HG03565 (cell line): ENCODE measurements around the gene HECW1.

ENCODE experiments used
- ATAC-seq: cut with Tn5 transposase; IDR thresholded peaks from one replicate; pipeline ENCODE4 v1.9.1; 2021; ENCODE audit warnings: mild to moderate bottlenecking, moderate library complexity; ENCODE audit not compliant: unreplicated experiment

The HECW1 gene

DNA sequence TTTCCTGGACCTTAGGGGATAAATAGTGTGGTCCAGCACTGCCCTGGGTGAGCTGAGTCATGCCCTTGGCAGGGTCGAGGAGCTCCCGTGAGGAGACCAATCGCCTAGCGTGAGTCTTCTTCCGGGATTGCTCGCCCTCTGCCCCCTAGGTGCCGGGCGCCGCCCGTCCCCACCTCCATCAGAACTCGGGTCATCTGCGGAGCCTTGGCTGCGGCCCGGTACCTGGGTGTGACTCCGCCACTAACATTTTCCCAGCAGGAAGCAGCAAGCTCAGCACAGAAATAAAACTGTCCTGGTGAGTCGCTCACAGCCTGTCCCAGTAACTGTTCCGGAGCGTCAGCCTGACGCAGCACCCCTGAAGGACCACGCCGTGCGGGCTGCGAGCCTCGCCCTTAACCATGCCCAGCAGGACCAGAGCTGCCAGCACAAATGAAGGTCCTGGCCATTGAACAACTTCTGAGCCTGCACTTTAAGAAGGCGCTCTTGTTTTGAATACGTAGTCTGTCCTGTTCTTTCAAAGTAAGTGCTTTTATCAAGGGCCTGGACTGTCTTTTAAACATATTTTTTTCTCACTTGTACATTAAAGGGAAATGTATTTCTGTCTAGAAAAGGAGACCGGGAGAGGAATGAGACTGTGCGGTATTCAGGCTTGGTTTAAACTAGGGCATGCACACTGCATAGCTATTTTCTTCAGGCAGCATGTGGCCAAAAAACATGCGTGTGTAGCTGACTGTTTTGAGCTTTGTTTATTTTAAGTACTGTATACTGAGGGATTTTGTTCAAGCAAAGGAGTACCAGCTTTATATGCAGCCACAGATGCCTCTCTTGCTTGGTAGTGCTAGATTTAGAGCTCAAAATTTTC, 136.7 kb downstream of the HECW1 start:
- ATAC-seq, result no peak

DNA sequence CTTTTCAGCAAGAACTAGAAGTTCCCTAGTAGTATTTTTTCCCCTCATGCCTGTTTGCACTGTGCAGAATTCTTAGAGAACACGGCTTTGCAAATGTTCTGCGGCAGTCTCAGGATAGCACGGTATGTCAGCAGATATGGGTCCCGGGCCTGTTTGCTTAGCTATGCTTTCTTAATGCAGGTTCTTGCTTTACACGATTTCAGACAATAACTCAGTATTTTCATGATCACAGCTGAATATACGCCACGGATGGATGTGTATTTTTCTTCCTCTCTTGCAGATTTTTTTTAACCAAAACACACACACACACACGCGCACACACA, 137.3 kb downstream of the HECW1 start:
- ATAC-seq, result no peak

DNA sequence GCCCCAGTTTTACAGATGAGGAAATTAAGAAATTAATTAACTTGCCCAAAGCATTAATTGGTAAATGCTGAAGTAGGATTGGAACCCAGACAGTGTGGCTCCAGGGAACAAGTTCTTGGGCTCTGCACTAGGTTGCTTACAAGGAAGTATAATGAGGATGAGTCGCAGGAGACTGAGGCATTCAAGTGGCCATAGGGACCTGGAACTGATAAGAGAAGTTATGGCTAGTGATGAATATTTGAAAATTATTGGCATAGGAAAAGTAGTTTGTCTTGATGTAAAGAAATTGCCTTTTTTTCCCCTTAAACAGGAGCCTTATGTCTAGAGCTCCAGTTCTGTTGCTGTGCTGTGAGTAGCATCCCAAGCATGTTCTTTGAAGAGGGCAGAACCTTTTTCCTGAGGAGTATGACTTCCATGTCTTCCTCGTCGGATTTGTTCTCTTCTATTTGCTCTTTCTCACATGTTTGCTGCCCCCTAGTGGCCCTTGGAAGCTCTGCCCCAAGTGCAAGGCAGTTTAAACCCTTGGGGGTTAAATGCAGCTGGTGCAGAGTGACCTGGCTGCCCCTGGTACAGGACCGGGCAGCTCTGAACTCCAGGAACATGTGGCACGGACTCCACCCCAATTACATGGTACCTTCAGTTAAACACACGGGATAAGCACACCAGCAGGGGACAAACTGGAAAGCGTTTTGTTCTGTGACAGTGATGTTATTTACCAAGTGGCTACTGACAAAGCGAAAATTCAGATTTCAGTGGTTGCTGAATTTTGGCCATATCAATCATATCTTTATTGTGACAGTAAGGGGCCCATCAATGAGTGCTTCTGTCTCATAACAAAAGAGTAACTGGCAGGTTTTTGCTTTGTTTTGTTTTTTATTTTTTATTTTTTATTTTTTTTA, 148.8 kb downstream of the HECW1 start:
- no peak for ATAC-seq

DNA sequence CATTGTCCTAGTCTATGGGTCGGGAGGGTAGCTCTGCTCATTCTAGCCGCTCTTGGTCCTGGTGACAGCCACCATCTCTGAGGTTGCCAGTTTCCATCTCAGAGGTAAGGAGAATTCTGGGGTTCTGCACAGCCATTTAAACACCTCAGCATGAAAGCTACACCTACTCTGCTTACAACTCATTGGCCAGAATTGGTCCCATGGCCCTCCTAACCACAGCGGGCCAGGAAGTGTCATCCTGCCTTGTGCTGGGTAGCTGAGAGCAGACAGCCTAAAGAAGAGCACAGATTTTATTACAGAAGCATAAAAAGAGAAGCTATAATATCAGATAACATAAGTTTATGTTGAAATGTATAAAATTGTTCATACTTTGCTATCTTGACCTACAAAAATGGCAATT, 152.7 kb downstream of the HECW1 start:
- ATAC-seq, result no peak

DNA sequence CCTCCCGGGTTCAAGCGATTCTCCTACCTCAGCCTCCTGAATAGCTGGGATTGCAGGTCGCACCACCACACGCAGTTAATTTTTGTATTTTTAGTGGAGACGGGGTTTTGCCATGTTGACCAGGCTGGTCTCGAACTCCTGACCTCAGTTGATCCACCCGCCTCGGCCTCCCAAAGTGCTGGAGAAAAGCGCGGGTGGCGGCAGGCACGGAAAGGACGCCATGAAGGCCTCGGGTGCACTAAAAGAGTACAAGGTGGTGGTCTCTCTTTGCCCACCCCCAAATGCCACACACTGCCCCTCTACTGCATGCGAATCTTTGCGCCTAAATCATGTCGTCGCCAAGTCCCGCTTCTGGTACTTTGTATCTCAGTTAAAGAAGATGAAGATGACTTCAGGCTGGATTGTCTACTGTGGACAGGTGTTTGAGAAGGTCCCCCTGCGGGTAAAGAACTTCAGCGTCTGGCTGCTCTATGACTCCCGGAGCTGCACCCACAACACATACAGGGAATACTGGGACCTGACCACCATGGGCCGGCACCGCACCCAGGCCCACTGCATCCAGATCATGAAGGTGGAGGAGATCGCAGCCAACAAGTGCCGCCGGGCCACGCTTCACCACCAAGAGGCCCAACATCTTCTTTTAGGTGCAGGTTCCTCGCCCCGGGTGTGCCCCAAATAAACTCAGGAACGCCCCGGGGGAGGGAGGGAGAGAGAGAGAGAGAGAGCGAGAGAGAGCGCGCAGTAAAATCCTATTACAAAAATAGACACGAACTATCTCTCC, 161.7 kb downstream of the HECW1 start:
- ATAC-seq, result no peak

DNA sequence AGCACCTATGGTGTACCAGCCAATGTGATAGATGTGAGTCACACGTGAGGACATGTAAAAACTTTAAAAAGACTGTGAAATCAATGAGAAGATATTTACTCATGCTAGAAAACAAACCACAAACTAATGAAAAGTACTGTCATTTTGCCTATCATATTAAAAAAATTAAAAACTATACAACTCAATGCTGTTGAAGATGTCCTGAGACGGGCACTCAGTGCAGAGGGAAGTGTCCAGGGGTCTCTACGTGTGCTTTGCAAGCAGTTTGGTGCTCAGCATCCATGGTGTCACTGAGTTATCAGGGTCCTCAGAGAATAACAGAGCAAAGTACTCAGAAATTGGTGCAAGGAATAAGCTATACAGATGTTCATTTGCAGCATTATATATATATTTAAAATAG, 162.3 kb downstream of the HECW1 start:
- no peak for ATAC-seq

DNA sequence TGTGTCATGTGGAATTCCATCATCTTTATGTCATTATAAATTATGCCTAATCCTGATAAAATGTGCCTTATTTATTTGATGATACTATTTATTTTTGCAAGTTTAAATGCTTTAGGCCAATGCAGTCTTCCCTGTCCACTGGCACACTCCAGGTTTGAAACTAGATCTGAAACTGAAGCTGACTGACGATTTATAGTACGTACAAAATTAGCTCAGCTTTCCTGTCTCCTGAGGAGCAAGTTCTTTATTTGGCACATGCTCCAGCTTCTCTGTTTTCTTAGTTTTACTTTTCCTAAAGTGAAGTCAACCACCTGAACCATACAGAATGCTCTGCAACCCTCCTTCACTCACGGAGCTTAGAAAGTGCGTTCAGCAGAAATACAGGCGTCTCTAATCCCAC, 164.1 kb downstream of the HECW1 start:
- no peak for ATAC-seq

DNA sequence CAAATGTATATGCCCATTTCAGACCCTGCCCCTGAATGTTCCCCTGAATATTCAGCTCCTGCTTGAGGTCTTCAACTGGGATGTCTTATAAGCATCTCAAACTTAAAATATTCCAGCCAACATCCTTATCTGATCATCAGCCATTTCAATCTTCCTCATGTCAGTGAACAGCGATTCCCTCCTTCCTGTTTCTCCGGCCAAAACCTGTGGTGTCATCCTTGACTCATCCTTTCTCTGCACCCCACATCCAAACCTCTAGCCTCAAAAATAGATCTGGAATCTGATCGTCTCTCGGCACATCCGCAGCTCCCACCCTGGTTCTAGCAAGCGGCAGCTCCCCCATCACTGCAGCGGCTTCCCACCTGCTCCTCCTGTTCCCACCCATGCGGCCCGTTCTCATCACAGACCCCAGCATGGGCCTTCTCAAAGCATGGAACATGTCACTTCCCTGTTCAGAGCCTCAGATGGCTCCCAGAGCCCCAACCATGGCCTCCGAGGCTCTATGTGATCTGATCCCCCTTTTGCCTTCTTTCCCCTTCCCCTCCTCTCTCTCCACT, 165.7 kb downstream of the HECW1 start:
- no peak for ATAC-seq

DNA sequence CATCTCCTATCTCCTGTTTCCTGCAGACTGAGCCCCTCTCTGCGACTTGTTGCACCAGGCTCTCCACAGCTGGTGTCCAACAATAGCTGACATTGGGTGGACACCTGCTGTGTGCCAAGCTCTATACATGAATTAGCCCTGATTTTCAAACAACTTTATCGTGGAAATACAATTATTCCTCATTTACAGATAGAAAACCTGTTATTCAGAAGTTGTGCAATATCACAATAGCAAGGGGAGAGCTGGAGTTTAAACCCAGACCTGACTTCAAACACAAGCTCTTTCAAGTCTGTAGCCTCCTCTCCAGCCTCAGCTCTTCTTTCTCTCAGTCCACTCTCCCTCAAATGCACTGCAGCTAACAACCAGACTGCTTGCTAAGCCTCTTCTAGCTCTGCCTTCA, 168.8 kb downstream of the HECW1 start:
- no peak for ATAC-seq

DNA sequence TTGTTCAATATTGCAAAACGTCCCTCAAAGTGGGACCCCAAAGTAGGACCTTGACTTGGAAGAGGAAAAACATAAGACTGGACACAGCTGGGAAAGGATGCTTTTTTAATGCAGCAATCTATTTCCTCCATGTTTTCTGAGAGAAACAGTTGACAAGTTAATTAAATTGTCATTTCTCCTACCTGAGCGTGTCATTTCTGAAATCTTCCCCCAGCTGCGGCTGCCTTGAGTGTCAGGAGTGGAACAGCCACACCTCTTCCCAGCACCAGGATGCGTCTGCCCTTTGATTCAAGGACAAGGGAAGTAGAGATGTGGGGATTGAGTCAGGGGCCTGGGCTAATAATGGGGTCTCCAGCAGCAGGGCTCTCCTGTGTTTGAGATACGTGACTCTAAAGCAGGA, 171.3 kb downstream of the HECW1 start:
- ATAC-seq, result no peak

DNA sequence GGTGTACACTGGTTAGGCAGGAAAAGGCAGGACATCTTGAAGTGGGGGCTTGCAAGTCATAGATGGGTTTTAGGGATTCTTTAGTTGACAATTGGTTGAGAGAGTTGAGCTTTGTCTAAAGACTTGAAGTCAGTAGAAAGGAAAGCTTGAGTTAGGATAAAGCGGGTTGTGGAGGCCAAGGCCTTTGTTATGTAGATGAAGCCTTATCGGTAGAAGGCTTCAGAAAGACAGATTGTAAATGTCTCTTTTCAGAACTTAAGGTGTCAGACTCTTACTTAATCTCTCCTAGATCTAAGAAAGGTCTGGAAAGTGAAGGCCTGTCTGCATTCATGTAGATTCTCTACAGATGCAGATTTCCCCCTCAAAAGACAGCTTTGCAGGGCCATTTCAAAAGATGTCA, 177.4 kb downstream of the HECW1 start:
- no peak for ATAC-seq

DNA sequence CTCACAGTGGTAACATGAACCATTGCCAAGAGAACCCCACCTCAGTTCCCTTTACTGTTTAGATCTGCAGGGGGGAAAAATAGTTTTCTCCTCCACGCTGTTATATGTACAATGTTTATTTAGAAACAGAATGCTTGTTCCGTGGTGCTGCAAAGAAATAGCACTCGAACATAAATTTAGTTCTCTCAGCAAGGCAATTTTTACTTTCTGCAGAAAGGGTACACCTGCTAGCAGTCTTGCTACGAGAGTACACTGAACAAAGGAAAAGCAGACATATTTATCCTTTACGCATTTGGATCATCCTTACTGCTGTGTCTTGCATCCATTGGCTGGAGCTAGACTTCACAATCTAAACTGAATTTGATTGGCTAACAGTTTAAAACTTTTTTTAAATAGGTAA, 178.5 kb downstream of the HECW1 start:
- no peak for ATAC-seq

DNA sequence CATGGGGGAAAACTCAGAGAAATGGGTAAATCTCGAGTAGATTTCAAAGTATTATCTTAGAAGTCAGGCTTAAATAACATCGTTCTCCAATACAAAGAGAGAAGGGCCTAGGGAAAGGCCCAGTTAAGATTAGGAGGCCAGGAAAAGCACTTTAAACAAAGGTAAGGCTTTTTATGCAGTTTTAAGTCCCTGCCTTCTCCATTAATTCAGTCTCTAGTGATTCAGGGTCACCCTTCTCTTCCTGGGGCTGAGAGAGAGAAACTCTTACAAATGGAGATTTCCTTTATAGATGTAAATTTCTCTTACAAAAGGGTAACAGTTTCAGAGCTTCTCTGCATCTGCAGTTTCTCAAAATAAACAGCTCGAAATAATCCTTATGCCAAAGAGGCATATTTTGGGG, 179.3 kb downstream of the HECW1 start:
- ATAC-seq, result no peak

DNA sequence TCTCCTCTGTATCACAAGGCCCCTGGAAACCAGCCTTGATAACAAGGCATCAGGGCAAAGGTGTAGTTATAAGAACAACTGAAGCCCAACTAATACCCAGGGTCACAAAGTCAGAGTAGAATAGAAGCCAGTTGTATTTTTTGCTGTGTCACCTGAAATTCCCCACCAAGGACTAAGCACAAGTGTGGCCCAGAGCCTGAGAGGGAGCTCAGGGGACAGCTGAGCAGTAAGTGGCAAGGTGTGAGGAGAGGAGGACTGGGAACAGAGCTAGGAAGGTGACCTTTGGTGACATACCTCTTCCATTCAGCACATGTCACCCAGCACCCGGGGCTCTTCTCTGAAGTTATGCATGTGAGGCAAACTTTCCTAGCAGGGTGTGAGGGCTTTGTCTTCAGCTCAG, 179.9 kb downstream of the HECW1 start:
- ATAC-seq, result no peak

DNA sequence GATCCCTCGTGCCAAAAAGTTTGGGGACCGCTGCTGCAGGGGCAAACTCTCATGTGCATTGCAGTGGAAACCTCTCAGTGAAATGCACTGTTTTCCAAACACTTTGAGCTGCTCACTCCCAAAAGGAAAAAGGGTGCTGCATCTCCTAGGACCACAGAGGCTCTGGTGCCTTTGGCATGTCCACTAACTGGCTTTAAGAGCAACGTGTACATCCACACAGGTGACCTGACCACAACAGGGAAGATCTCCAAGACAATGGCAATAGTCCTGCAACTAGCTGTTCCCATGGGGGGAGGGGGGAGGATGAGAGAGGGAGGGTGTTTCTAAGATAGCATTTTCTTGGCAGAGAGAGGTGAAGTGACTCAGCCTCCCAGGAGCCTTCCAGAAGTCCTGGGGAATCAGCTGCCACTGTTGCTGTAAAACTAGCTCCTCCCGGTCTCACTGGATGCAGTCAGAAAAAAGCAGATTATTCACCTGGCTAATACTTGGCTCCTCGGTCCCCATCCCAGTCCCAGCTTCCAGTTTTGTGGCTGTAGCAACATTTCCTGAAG, 181.7 kb downstream of the HECW1 start:
- ATAC-seq, result no peak

DNA sequence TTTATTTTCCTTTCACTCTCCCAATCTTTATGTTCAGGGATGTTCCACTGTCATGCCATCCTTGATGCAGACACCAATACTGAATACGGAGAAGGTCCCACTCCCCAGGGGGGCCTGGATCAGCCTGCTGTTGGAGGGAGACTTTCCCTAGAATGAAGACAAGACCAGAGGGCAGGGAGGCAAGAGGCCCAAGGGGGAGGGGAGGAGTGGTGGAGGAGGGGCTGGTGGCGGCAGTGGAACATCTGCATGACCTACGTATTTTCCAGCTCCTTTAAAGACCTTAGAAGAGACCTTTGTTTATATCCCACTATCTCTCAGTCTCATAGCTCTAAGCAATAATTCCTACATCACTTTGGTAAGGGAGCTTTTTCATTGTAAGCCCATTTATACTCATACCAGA, 183.0 kb downstream of the HECW1 start:
- ATAC-seq, result no peak

DNA sequence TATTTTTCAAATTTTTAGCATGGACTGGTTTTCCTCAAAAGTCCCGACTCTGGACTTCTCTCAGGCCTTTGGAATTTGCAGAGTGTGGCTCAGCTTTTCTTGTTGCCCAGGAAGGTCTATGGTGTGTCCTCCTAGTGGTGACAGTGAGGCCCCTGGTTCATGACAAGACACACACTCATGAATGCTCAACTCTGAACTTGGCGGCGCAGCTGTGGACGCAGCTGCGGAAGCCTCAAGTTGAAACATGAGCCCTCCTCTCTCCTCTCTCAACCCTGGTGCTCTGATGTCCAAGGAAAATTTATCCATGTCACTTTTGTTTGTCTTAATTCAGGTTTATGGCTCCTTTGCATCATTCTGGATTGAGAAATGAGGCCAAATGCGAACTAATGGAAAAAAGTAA, 183.9 kb downstream of the HECW1 start:
- ATAC-seq, result no peak

DNA sequence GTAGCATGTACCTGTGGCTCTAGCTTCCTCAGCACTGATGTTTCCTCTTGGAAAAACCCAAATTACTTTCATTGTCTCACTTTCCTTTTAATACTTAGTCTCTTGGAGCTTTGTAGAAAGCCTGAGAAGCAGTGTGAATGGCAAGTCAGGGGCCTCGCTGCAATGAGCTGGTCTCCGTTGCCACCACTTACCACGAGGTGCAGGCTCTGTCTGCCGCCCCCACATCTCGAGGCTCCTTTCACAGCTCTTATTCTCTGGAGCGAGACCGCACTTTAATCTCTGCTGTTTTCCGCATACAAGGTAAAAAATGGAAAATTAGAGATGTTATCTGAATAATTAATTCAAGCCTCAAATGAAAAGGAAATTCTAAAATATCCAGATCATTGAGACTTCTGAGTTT, 186.2 kb downstream of the HECW1 start:
- no peak for ATAC-seq

DNA sequence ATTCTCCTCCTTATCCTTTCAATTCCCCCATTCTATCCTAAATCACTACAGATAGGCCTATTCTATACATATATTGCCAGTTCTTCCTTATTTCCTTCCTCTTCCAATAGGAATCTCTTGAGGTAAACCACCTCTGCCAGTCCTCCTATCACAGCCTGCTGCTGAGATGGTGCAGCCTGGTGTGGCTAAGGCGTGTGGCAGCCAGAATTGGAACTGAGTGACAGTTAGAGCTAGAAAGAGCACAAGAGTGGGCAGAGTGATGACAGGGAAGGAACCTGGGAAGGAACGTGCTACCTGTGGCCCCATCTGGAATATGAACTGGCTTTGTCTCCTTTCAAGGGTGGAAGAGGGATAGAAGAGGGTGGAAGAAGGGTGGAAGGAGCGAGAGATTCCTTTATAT, 187.7 kb downstream of the HECW1 start:
- ATAC-seq, result no peak

DNA sequence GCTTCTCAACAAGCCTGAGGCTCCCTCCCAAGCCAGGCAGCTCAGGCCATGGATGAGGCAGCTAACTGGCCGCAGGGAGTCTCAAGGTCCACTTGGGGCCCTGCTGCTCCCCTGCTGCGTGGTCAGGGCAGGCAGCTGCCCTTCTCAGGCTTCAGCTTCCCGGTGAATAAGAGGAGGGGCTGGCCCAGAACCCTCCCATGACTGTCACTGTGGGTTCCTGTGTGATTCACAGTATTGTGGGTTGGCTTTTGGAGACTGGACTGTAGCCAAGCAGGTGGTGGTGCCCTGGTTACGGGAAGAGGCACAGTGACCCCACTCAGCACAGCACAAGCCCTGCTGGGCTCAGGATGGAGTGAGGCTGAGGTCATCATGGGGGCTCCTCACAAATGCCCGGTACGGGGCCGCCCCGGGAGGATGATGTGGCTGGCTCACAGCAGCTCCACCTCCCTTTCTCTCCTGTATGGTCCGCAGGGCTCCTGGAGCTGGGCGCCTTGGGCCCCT, 189.8 kb downstream of the HECW1 start:
- no peak for ATAC-seq
